HG02852 (cell line): ENCODE results near the gene EHMT1.
A peak's percentile ranks its signal among the peaks of the same experiment; 100 is the strongest.

Experiments
- ATAC-seq: cut with Tn5 transposase; IDR thresholded peaks from one replicate; pipeline ENCODE4 v1.9.1; 2021; ENCODE audit warnings: mild to moderate bottlenecking, moderate library complexity; ENCODE audit not compliant: unreplicated experiment

EHMT1 gene

DNA sequence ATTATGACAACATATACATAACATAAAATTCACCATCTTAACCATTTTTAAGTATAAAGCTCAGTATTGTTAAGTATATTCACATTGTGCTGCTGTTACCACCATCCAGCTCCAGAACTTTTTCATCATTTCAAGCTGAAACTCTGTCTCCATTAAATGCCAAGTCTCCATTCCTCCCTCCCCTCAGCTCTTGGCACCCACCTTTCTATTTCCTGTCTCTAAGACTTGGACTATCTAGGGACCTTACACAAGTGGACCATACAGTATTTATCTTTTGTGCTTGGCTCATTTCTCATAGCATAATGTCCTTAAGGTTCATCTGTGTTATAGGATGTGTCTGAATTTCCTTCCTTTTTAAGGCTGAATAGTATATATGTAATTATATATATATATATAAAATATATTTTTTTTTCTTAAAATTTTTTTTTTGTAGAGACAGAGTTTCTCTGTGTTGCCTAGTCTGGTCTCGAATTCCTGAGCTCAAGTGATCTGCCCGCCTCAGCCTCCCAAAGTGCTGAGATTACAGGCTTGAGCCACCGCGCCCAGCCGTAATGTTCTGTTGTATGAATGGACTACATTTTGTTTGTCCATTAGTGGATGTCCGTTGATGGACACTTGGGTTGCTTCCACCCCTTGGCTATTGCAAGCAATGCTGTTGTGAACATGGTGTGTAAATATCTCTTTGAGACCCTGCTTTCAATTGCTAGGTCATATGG lies 72.3 kb downstream of the EHMT1 start:
- no peak for ATAC-seq

GRCh38 chr9:137691646-137692351 lies 73.0 kb downstream of the EHMT1 start:
- ATAC-seq = no peak

- ATAC-seq = no peak
Observed at GRCh38 chr9:137694236-137694959, 75.6 kb downstream of the EHMT1 start.

DNA sequence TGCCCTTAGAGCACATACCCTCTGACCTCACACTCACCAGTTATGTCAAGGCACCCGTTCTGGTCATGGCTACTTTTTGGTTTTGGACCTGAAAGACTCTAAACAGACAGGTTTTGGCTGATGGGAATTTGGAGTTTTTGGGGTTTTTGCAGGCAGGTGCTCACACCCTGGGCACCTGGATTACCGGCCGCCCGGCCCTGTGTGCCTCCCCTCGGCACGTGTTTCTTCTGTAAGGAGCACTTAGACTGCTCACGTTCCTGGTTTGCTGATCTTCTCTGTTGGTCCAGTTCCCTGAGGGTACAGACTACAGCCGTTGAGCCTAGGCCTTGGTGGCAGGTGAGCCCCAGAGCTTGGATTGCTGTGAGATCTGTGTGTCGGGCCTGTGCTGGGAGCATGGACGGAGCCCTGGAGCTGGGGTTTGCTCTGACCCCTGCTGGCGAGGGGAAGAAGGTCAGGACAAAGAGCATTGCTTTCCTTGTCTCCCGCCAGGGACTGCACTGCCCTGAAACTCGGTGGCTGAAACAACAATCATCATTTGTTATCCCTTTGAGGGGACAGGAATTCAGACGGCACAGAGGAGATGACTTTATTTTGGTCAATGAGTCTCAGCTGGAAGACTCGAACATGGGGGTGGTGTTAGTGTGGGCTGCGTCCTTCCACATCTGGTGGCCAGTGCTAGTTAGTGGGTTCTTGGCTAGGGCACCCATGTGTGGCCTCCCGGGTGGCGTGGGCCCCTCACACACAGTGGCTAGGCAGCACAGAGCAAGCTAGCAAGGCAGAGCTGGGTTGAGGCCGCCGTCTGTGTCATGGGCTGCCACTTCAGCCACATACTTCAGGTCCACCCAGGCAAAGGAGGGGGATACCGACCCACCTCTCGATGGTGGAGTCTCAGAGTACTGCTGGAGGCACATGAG lies 76.4 kb downstream of the EHMT1 start:
- ATAC-seq = no peak

DNA sequence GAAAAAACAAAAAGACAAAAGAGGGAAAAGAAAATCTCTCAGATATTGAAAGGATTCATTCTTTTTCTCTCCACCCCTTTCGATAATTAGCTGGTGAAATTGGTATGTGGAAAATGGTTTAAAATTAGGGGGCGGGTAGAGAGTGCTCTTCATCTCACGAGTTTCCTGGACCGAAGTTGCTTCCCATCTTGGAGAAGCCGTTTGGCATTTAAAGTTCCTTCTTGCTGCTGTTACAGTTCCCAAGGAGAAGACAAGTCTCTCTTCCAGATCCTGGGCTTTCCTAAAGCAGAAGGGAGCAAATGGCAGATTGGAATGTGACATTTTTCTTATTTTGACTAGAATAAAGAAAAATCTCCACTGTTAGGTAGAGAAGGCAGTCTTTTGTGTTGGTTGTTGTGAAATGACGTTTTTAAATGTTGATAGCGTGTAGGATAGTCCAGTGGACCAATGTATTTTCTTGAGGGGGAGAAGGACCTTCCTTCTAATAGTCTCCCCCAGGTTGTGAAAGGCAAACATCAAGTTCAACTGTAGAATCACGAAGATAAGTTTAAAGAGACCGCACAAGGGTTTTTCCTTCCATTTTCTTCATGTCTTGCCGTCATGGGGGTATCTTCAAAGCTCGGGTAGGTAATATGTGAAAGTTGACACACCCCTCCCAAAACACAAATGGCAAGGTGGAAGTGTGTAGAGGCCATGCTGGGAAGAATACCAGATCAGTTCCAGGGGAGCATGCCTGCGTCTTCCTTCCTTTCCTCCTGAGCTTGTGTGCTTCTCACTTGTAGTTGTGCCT lies 77.5 kb downstream of the EHMT1 start:
- no peak for ATAC-seq

DNA sequence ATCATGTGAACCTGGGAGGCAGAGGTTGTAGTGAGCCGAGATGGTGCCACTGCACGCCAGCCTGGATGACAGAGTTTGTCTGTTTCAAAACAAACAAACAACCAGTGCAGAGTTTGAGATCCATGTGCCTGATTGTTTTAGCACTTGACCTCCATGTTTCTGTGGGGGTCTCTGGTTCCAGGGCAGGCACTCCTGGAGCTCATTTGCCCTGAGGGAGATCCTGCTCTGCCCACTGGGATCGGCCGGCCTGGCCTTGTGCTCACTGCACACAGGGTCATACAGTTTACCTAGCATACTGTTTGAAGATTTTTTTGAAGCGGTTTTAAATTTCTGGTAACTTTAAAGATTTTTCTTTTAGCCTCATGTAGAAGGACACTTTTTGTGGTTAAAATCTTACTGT lies 78.4 kb downstream of the EHMT1 start:
- ATAC-seq = no peak

- ATAC-seq = no peak
Observed at GRCh38 chr9:137697832-137698231, 79.0 kb downstream of the EHMT1 start.

DNA sequence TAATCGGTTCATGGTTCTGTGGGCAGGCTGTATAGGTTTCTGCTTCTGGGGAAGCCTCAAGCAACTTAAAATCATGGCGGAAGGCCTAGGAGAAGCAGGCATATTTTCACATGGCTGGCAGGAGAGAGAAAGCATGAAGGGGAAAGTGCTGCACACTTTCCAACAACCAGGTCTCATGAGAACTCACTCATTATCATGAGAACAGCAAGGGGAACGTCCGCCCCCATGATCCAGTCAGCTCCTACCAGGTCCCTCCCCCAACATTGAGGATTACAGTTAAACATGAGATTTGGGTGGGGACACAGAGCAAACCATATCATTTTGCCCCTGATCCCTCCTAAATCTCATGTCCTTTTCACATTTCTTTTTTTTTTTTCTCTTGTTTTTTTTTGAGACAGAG lies 82.1 kb downstream of the EHMT1 start:
- no peak for ATAC-seq

DNA sequence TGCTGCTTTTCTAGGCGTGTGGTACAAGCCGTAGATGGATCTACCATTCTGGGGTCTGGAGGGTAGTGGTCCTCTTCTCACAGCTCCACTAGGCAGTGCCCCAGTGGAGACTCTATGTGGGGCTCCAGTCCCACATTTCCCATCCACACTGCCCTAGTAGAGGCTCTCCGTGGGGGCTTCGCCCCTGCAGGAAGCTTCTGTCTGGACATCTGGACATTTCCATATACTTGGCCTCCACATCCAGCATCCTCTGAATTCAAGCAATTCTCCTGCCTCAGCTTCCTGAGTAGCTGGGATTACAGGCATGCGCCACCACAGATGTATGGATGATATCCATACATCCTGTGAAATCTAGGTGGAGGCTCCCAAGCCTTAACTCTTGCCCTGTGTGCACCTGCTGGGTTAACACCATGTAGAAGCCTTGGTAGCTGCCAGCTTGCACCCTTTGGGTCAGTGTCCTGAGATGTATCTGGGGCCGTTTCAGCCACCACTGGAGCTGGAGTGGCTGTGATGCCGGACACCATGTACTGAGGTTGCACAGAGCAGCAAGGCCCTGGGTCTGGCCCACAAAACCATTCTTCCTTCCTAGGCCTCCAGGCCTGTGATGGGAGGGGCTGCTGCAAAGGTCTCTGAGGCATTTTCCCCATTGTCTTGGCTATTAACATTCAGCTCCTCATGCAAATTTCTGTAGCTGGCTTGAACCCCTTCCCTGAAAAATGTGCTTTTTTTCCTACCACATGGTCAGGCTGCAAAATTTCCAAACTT lies 84.0 kb downstream of the EHMT1 start:
- ATAC-seq = no peak

- ATAC-seq = no peak
Observed at GRCh38 chr9:137703842-137704508, 85.2 kb downstream of the EHMT1 start.

GRCh38 chr9:137705443-137705863 lies 86.6 kb downstream of the EHMT1 start:
- ATAC-seq = peak; percentile 67

DNA sequence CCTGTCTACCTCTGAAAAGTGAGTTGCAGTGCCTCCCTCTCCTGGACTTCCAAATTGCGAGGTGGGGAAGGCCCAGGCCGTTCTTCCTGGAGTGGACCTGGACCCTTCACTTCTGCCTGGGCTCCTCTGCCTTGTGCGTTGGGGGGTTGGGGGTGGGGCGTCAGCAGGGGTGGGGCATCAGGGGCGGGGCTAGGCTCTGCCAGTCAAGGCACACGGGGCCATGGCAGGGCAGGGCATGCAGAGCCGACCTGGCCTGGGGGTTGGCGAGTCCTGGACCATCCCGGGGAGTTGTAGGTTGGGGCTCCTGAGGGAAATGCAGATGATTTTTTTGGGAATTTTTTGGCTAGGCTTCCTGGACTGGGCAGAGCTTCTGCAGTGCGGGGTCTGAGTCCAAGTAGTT lies 87.1 kb downstream of the EHMT1 start:
- ATAC-seq = peak; percentile 15

- no peak for ATAC-seq
Observed at GRCh38 chr9:137707361-137707760, 88.6 kb downstream of the EHMT1 start.

DNA sequence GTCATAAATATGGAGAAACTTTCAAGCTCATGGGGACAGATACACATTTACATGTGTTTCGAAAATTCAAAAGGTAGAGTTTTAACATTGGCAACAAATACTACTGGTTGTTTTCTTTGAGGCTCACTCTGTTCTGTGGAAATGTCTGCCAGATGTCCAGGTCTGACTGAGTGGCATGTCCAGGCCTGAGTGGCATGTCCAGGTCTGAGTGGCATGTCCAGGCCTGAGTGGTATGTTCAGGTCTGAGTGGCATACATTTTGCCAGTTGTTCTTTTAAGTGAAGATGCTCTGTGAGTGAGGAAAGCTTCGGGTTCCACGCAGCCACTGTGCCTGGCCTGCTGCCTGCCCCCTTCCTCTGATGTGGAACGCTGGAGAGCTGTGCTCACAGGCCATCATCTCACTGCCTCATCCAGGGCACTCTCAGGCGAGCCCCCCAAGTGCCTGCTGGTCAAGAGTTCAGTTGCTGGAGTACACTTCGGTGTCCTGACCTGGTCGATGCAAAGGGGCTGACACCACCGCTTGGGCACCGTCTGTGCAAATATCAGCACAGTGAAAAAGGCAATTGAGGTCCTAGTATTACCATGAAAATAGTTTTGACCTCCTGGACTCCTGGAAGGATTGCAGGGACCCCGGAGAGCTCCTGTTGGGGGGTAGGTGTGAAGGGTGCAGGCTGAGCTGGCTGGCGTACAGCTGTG lies 89.9 kb downstream of the EHMT1 start:
- no peak for ATAC-seq

- ATAC-seq = no peak
Observed at GRCh38 chr9:137709411-137710101, 90.8 kb downstream of the EHMT1 start.

DNA sequence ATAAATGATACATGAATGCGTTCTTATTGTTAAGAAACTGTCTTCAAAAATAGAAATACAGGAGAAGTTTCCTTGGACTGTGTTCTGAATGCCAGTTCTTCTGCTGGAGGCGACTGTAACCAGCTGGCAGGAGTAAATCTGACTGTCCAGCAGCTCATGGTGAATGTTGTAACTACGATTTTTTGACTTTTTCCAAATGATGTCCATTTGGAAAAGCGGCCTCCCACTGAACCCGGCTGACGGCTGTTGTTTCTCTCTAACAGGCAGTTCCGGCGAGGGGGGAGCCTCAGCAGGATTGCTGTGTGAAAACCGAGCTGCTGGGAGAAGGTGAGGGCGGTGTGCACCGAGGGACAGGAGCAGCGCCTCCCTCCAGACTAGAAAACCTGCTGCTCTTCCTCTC lies 91.9 kb downstream of the EHMT1 start:
- ATAC-seq = no peak

DNA sequence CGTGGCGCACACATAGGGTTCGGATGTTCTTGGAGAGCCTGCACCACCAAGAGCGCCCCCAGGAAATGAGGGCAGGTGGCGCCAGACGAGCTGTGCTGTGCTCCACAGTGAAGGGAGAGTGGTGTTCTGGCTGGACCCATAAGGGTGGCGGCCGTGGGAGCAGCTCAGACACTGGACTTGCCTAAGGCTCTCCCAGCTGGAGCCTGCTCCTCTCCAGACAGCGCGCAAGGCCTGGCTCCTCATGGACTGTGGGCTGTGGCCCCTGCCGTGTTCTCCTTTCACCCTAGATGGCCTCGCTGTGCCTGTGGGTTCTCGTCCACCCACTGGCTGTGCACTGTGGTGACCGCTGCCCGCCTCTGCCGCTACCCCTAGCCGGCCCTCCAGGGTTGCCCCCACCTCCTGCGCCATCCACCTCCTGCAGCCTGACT lies 92.9 kb downstream of the EHMT1 start:
- no peak for ATAC-seq

DNA sequence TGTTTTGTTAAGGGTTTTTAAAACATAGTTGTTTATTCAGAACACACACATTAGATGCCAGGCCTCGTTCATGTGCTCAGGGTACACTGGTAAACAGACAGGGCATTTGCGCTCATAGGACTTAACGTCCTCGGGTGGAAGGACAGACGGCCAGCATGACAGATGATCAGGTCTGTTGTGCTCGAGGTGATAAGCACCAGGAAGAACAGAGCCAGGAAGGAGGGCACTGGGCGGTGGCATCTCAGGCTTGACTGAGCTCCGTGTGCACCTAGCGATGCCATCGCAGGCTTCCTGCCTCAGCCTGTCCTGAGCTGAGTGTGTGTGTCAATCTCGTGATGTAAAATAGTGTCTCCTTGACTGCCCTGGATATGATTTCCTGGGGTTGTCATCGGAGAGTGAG lies 96.5 kb downstream of the EHMT1 start:
- no peak for ATAC-seq
